ENCODE data around the gene SLFN5. TPM values are rescaled to one million over a fixed set of nuclear protein-coding genes. Genes with fewer than 3 reads are reported as not detected.

The SLFN5 gene
- total RNA-seq, 2 experiments from 2014 or later = 28.5 to 32.7 TPM

DNA sequence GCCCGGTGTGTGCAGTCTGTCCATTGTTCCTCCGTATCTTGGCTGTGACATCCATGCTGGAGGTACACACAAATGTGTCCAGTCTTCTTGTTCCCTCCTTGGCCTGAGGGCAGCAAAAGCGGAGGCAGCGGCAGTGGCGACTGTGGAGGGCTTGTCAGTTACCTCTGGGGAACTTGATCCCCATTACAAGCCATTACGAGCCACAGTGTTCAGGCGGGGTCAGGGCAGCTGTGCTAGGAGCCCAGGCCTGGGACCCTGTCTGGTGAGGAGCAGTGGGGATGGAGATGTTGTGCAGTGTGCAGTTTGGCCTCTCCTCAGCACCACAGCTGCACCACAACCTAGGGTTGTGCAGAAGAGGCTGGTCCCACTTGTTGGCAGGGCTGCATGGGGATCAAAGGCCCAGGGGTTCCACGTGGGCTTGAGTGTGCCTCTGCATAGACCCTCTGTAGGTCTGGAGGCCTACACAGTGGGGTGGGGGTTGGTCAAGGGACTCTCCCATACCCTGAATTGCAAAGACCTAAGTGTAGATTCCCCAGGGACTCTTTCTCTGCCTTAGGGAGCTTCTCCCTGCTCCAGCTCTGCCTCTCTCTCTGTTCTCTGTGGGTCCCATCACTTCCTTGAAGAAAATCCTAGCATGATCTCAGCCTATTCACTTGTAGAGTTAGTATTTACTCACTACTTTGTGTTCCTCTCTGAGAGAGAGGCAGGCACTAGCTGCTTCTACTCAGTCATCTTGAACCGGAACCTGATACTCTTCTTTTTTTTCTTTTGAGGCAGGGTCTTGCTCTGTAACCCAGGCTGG, 71.7 kb downstream of the SLFN5 start:
- H3K4me3 Mint-ChIP-seq = peak overlapping the region; percentile 89
- no peaks in the 10 kb centered on the region for H3K9me3 ChIP-seq (ENCODE audit: control insufficient read depth in 1 of 2, insufficient read depth in 1 of 2, low read length in 2 of 2)
- H3K27ac Mint-ChIP-seq = peak overlapping the region; percentile 96
- peak overlapping the region in 1 of 2 donors; percentile 69 for H3K27ac ChIP-seq (ENCODE audit: low read depth in 1 of 2, low read length in 2 of 2)
- TF ChIP-seq, protein P1, sequence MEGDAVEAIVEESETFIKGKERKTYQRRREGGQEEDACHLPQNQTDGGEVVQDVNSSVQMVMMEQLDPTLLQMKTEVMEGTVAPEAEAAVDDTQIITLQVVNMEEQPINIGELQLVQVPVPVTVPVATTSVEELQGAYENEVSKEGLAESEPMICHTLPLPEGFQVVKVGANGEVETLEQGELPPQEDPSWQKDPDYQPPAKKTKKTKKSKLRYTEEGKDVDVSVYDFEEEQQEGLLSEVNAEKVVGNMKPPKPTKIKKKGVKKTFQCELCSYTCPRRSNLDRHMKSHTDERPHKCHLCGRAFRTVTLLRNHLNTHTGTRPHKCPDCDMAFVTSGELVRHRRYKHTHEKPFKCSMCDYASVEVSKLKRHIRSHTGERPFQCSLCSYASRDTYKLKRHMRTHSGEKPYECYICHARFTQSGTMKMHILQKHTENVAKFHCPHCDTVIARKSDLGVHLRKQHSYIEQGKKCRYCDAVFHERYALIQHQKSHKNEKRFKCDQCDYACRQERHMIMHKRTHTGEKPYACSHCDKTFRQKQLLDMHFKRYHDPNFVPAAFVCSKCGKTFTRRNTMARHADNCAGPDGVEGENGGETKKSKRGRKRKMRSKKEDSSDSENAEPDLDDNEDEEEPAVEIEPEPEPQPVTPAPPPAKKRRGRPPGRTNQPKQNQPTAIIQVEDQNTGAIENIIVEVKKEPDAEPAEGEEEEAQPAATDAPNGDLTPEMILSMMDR (IDR thresholded peaks at IDR 0.05) = no peak
- no peaks in the 10 kb centered on the region for H3K36me3 ChIP-seq (ENCODE audit: insufficient read depth, low read length)
- H3K4me1 ChIP-seq (ENCODE audit: insufficient read depth, low read length) = peaks cover 30% of the 10 kb centered on the region
- ChIA-PET POLR2A (interaction anchor here (0.5 to 4.7 kb wide), 10 partner anchors 47 to 334 kb away, joined by 3 to 84 read pairs (median 30); partner anchors contain the start of genes SLFN11, SLFN12L and SLFN5), CTCF (interaction anchor here (1.5 to 3.5 kb wide), 3 partner anchors 58 to 225 kb away, joined by 3 to 57 read pairs (median 7); no protein-coding TSS in a partner anchor)
- H3K36me3 Mint-ChIP-seq (ENCODE audit: low read depth) = peaks cover 3% of the 10 kb centered on the region
- ATAC-seq (ENCODE audit: poor library complexity) (no peak), DNase-seq (peak in 2 of 14 experiments; percentile 8 to 9)
- no peaks in the 10 kb centered on the region for H3K27me3 ChIP-seq (ENCODE audit: control insufficient read depth in 1 of 2, insufficient read depth in 2 of 2, low read length in 2 of 2)
- H3K9me3 Mint-ChIP-seq = no peaks in the 10 kb centered on the region
- H3K4me1 Mint-ChIP-seq (ENCODE audit: low read depth) = peaks cover 62% of the 10 kb centered on the region
- peak overlapping the region; percentile 77 for H3K4me3 ChIP-seq (ENCODE audit: low read length)
- intact Hi-C loops (cut with DNase I, micrococcal nuclease) = loop anchor here (2.0 to 5.0 kb wide), 2 partner anchors 58 to 118 kb away; partner anchors contain the start of genes SLFN11 (in 1 of the 2) and SLFN12 (in 1 of the 2)
- no peaks in the 10 kb centered on the region for H3K27me3 Mint-ChIP-seq

DNA sequence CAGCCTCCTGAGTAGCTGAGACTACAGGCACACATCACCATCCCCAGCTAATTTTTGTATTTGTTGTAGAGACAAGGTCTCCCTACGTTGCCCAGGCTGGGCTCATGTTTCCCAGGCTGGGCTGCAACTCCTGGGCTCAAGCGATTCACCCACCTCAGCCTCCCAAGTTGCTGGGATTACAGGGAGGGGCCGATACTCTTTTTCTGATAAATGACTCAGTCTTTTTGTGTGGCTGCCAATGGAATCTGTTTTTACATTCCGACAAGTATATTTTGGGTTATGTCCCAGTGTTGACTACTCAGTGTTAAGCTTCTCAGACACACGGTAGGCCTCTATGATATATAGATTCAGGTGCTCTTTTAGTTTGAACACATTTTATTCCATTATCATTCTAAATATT, 72.4 kb downstream of the SLFN5 start:
- Mint-ChIP-seq H3K9me3 (no peaks in the 10 kb centered on the region), H3K4me1 (ENCODE audit: low read depth) (peaks cover 65% of the 10 kb centered on the region), H3K36me3 (ENCODE audit: low read depth) (peaks cover 10% of the 10 kb centered on the region), H3K27ac (peak overlapping the region; percentile 96), H3K4me3 (peak overlapping the region; percentile 89), H3K27me3 (no peaks in the 10 kb centered on the region)
- Histone ChIP-seq H3K27ac (ENCODE audit: low read depth in 1 of 2, low read length in 2 of 2) (no peak overlapping the region), H3K9me3 (ENCODE audit: control insufficient read depth in 1 of 2, insufficient read depth in 1 of 2, low read length in 2 of 2) (no peaks in the 10 kb centered on the region), H3K4me3 (ENCODE audit: low read length) (no peak overlapping the region), H3K27me3 (ENCODE audit: control insufficient read depth in 1 of 2, insufficient read depth in 2 of 2, low read length in 2 of 2) (no peaks in the 10 kb centered on the region), H3K4me1 (ENCODE audit: insufficient read depth, low read length) (peaks cover 30% of the 10 kb centered on the region), H3K36me3 (ENCODE audit: insufficient read depth, low read length) (no peaks in the 10 kb centered on the region)
- intact Hi-C loops (cut with DNase I, micrococcal nuclease) = loop anchor here in 1 of 2 experiments (2.0 kb wide), 1 partner anchor 58 kb away; the partner anchor contains the start of gene SLFN11
- POLR2A ChIA-PET = interaction anchor here (3.3 to 4.7 kb wide), 3 partner anchors 48 to 224 kb away, joined by 28 to 84 read pairs (median 31); partner anchors contain the start of genes SLFN11 and SLFN12L
- CTCF ChIA-PET = interaction anchor here (1.7 to 3.5 kb wide), 2 partner anchors 220 to 224 kb away, joined by 7 to 57 read pairs; no protein-coding TSS in a partner anchor
- DNase-seq = no peak
- TF ChIP-seq, protein P1 (IDR thresholded peaks at IDR 0.05) = no peak
- ATAC-seq (ENCODE audit: poor library complexity) = no peak

DNA sequence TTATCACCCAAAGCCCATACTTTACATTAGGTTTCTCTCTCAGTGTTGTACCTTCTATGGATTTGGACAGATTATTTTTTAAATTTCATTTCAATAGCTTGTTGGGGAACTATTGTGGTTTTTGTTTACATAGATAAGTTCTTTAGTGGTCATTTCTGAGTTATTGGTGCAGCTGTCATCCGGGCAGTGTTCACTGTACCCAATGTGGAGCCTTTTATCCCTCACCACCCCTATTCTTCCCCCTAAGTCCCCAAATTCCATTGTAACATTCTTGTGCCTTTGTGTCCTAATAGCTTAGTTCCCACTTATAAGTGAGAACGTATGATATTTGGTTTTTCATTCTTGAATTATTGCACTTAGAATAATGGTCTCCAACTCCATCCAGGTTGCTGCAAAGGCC, 73.1 kb downstream of the SLFN5 start:
- POLR2A ChIA-PET = interaction anchor here (4.7 kb wide), 1 partner anchor 223 kb away, joined by 84 read pairs; the partner anchor contains the start of gene SLFN12L
- no peaks in the 10 kb centered on the region for H3K27me3 Mint-ChIP-seq
- peak overlapping the region; percentile 47 for H3K4me3 Mint-ChIP-seq
- peaks cover 30% of the 10 kb centered on the region for H3K4me1 ChIP-seq (ENCODE audit: insufficient read depth, low read length)
- peaks cover 10% of the 10 kb centered on the region for H3K36me3 Mint-ChIP-seq (ENCODE audit: low read depth)
- no peak for DNase-seq
- intact Hi-C loops (cut with DNase I, micrococcal nuclease) = loop anchor here in 1 of 2 experiments (2.0 kb wide), 2 partner anchors 57 to 173 kb away; partner anchors contain the start of gene SLFN11
- ATAC-seq (ENCODE audit: poor library complexity) = no peak
- CTCF ChIA-PET = no interaction called here
- TF ChIP-seq, protein P1 (IDR thresholded peaks at IDR 0.05) = no peak
- H3K36me3 ChIP-seq (ENCODE audit: insufficient read depth, low read length) = no peaks in the 10 kb centered on the region
- peak overlapping the region; percentile 96 for H3K27ac Mint-ChIP-seq
- no peak overlapping the region for H3K27ac ChIP-seq (ENCODE audit: low read depth in 1 of 2, low read length in 2 of 2)
- H3K27me3 ChIP-seq (ENCODE audit: control insufficient read depth in 1 of 2, insufficient read depth in 2 of 2, low read length in 2 of 2) = no peaks in the 10 kb centered on the region
- no peaks in the 10 kb centered on the region for H3K9me3 Mint-ChIP-seq
- peaks cover 65% of the 10 kb centered on the region for H3K4me1 Mint-ChIP-seq (ENCODE audit: low read depth)
- H3K4me3 ChIP-seq (ENCODE audit: low read length) = no peak overlapping the region
- no peaks in the 10 kb centered on the region for H3K9me3 ChIP-seq (ENCODE audit: control insufficient read depth in 1 of 2, insufficient read depth in 1 of 2, low read length in 2 of 2)

Measured in CD4-positive, alpha-beta T cell (primary cell).